PC-3 (cell line): ENCODE data around the gene RNF2. TPM values are rescaled to one million over a fixed set of nuclear protein-coding genes. Genes with fewer than 3 reads are reported as not detected.

ENCODE experiments used
- ATAC-seq: fragments of 200-7000 bp; cut with Tn5 transposase; 2 replicates; pipeline ENCODE4 v1.9.1; 2020; ENCODE audit warnings: mild to moderate bottlenecking, moderate library complexity
- BruUV-seq: library from RNA; stranded (reverse); fragments of 400-500 nt; replicated peaks from 2 replicates; lab custom pipeline; 2021; lab: Mats Ljungman, UMichigan
- CTCF ChIA-PET: fragments of 300-600 bp; sonication (Branson Sonifier 250); formaldehyde crosslinking; loops from one replicate; lab custom pipeline; 2022; ENCODE audit warnings: antibody characterized with exemption; lab: Charles Lee
- POLR2A ChIA-PET: fragments of 300-600 bp; sonication (Branson Sonifier 250); formaldehyde crosslinking; loops from one replicate; lab custom pipeline; 2022; ENCODE audit warnings: antibody characterized with exemption; ENCODE audit not compliant: unreplicated experiment; lab: Charles Lee
- DNase-seq: peaks from one replicate; pipeline ENCODE4 v3.0.0-alpha.2; 2015
- H2AFZ ChIP-seq: fragments of 300-600 bp; sonication (generic); 2 replicates; pipeline ENCODE4 v1.6.0; 2016; ENCODE audit warnings: antibody characterized with exemption, low read length
- H3F3A ChIP-seq: fragments of 300-600 bp; sonication (generic); one replicate; pipeline ENCODE4 v1.6.0; 2017; ENCODE audit warnings: antibody characterized with exemption, low read length, control low read depth, mild to moderate bottlenecking; ENCODE audit not compliant: unreplicated experiment
- H3K27ac ChIP-seq: fragments of 300-600 bp; sonication (generic); 2 replicates; pipeline ENCODE4 v1.5.1; 2016; ENCODE audit warnings: mild to moderate bottlenecking, low read length
- H3K27me3 ChIP-seq: fragments of 300-600 bp; sonication (generic); 2 replicates; pipeline ENCODE4 v1.6.1; 2016; ENCODE audit warnings: low read length, mixed read lengths
- H3K36me3 ChIP-seq: fragments of 300-600 bp; sonication (generic); 2 replicates; pipeline ENCODE4 v1.6.1; 2016; ENCODE audit warnings: low read depth, mixed run types, low read length, mixed read lengths
- H3K4me1 ChIP-seq: fragments of 300-600 bp; sonication (generic); 2 replicates; pipeline ENCODE4 v1.5.1; 2016; ENCODE audit warnings: low read length; ENCODE audit not compliant: insufficient read depth
- H3K4me2 ChIP-seq: fragments of 300-600 bp; sonication (generic); 2 replicates; pipeline ENCODE4 v1.6.0; 2016; ENCODE audit warnings: low read length
- H3K4me3 ChIP-seq: fragments of 300-600 bp; sonication (generic); 2 replicates; pipeline ENCODE4 v1.5.1; 2016; ENCODE audit warnings: mild to moderate bottlenecking, low read length, mixed read lengths
- H3K79me2 ChIP-seq: fragments of 300-600 bp; sonication (generic); 2 replicates; pipeline ENCODE4 v1.6.1; 2017; ENCODE audit warnings: low read length, mixed read lengths
- H3K9ac ChIP-seq: fragments of 300-600 bp; sonication (generic); 2 replicates; pipeline ENCODE4 v1.6.0; 2016; ENCODE audit warnings: mild to moderate bottlenecking, low read length
- H3K9me2 ChIP-seq: fragments of 300-600 bp; sonication (generic); replicated peaks from 2 replicates; pipeline ENCODE4 v1.6.1; 2016; ENCODE audit warnings: mixed run types, low read length, mixed read lengths
- H3K9me3 ChIP-seq: fragments of 300-600 bp; sonication (generic); 2 replicates; pipeline ENCODE4 v1.6.1; 2016; ENCODE audit warnings: low read length, mixed read lengths
- H4K20me1 ChIP-seq: fragments of 300-600 bp; sonication (generic); 2 replicates; pipeline ENCODE4 v1.6.1; 2016; ENCODE audit warnings: low read length, mixed read lengths
- EZH2 ChIP-seq: fragments of 300-600 bp; sonication (generic); IDR thresholded peaks from one replicate; pipeline ENCODE4 v1.6.1; 2017; ENCODE audit warnings: antibody characterized with exemption, mild to moderate bottlenecking, low read length; ENCODE audit not compliant: unreplicated experiment
- EZH2phosphoT487 ChIP-seq: fragments of 300-600 bp; sonication (generic); IDR thresholded peaks from 2 replicates; pipeline ENCODE4 v1.6.1; 2018; ENCODE audit warnings: mild to moderate bottlenecking, antibody characterized with exemption, low read length, borderline replicate concordance
- intact Hi-C: fragments of 100-400 bp; cut with micrococcal nuclease; formaldehyde crosslinking; loops from 2 replicates; pipeline ENCODE4 v1.9.0; 2023
- total RNA-seq: library from RNA; depleted of rRNA; stranded (reverse); fragments of >200 nt; gene quantifications from 2 replicates; pipeline ENCODE4 v1.2.3, GENCODE V29; 2014
- TF ChIP-seq, protein P1 (sequence below): fragments of 300-600 bp; sonication (generic); conservative IDR thresholded peaks from 2 replicates; pipeline ENCODE4 v1.5.1; 2017; ENCODE audit warnings: antibody characterized with exemption, low read depth, mild to moderate bottlenecking, low read length

RNF2 gene
- total RNA-seq, 1 experiment from 2014 or later = 13.6 TPM

DNA sequence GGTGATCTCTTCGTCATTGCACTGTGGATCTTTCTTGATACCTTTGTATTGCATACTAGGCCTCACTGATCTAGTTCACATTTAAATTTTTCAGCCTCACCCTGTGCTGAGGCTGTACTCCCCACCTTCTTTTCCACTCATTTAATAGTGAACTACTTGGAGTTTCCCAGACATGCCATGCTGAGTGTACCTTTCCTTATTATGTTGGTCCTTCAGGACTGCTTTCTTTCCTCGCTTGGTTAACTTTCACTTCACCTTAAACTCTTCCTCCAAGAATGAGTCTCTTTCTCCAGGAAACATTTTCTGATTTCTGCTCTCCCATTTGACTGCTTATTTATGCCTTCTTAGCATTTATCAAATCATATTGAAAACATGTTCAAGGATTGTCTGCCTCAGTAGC lies 20.8 kb downstream of the RNF2 start:
- Histone ChIP-seq H3K4me2 (no peak overlapping the region), H3F3A (no peaks in the 10 kb centered on the region), H4K20me1 (no peaks in the 10 kb centered on the region), H3K9me2 (no peaks in the 10 kb centered on the region), H2AFZ (no peak overlapping the region), H3K27me3 (no peaks in the 10 kb centered on the region), H3K27ac (no peak overlapping the region), H3K79me2 (peaks cover 39% of the 10 kb centered on the region), H3K9me3 (no peaks in the 10 kb centered on the region), H3K4me3 (no peak overlapping the region), H3K4me1 (no peaks in the 10 kb centered on the region), H3K9ac (no peak overlapping the region), H3K36me3 (peaks cover 6% of the 10 kb centered on the region; the same call in 1 of the 2 replicates)
- ChIA-PET CTCF (no interaction called here), POLR2A (no interaction called here)
- DNase-seq (no peak), ATAC-seq (no peak)
- BruUV-seq = no TSS peak
- TF ChIP-seq, protein P1, sequence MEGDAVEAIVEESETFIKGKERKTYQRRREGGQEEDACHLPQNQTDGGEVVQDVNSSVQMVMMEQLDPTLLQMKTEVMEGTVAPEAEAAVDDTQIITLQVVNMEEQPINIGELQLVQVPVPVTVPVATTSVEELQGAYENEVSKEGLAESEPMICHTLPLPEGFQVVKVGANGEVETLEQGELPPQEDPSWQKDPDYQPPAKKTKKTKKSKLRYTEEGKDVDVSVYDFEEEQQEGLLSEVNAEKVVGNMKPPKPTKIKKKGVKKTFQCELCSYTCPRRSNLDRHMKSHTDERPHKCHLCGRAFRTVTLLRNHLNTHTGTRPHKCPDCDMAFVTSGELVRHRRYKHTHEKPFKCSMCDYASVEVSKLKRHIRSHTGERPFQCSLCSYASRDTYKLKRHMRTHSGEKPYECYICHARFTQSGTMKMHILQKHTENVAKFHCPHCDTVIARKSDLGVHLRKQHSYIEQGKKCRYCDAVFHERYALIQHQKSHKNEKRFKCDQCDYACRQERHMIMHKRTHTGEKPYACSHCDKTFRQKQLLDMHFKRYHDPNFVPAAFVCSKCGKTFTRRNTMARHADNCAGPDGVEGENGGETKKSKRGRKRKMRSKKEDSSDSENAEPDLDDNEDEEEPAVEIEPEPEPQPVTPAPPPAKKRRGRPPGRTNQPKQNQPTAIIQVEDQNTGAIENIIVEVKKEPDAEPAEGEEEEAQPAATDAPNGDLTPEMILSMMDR = no peak
- TF ChIP-seq EZH2 = no peak
- TF ChIP-seq EZH2phosphoT487 = no peak
- intact Hi-C loops = no loop called here

DNA sequence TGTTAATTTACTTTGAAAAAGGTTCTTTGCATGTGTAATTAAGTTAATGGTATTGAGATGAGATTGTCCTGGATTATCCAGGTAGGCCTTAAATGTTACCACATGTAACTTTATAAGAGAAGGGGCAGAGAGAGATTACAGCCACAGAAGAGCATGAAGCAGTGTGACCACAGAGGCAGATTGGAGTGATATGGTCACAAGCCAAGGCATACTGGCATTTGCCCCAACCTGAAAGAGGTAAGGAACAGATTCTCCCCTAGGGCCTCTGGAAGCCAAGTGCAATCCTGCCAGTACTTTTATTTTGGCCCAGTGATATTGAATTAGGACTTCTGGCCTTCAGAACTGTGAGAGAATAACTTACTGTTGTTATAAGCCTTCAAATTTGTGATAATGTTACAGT lies 23.0 kb downstream of the RNF2 start:
- TF ChIP-seq EZH2 (no peak), EZH2phosphoT487 (no peak)
- TF ChIP-seq, protein P1 = no peak
- DNase-seq = no peak
- Histone ChIP-seq H3K27me3 (no peaks in the 10 kb centered on the region), H2AFZ (no peak overlapping the region), H3K36me3 (peaks cover 6% of the 10 kb centered on the region; the same call in 1 of the 2 replicates), H3K4me1 (peaks cover 6% of the 10 kb centered on the region; the same call in 1 of the 2 replicates), H3K9ac (no peak overlapping the region), H3K4me2 (no peak overlapping the region), H4K20me1 (no peaks in the 10 kb centered on the region), H3K9me3 (no peaks in the 10 kb centered on the region), H3F3A (no peaks in the 10 kb centered on the region), H3K9me2 (no peaks in the 10 kb centered on the region), H3K27ac (no peak overlapping the region), H3K4me3 (no peak overlapping the region), H3K79me2 (peaks cover 39% of the 10 kb centered on the region)
- intact Hi-C loops = no loop called here
- no TSS peak for BruUV-seq
- ChIA-PET CTCF (no interaction called here), POLR2A (no interaction called here)
- ATAC-seq = no peak

DNA sequence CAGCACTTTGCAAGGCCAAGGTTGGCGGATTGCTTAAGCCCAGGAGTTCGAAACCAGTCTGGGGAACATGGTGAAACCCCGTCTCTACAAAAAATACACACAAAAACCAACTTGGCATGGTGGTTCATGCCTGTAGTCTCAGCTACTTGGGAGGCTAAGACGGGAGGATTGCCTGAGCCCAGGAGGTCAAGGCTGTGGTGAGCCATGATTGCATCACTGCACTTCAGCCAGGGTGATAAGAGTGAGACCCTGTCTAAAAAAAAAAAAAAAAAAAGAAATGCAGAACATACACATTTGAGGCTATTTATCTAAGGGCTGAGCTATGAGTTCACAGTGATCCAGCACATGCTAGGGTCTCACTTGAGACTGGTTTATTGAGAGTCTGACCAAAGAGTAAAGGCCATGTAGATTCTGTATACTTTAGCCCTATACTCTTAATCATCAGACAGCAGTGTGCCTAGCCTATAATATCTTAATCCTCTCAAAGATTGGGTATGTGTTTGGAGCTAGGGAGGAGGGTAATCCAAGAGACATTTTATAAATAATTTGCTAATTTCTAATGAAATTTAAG lies 23.9 kb downstream of the RNF2 start:
- Histone ChIP-seq H3K9me2 (no peaks in the 10 kb centered on the region), H3K27me3 (no peaks in the 10 kb centered on the region), H2AFZ (no peak overlapping the region), H3K4me3 (no peak overlapping the region), H3F3A (no peaks in the 10 kb centered on the region), H4K20me1 (no peaks in the 10 kb centered on the region), H3K9ac (no peak overlapping the region), H3K27ac (no peak overlapping the region), H3K79me2 (peaks cover 39% of the 10 kb centered on the region), H3K36me3 (no peaks in the 10 kb centered on the region), H3K9me3 (no peaks in the 10 kb centered on the region), H3K4me2 (no peak overlapping the region), H3K4me1 (peaks cover 6% of the 10 kb centered on the region; the same call in 1 of the 2 replicates)
- BruUV-seq = no TSS peak
- no peak for DNase-seq
- intact Hi-C loops = no loop called here
- TF ChIP-seq EZH2phosphoT487 (no peak), EZH2 (no peak)
- TF ChIP-seq, protein P1 = no peak
- no peak for ATAC-seq
- POLR2A ChIA-PET = no interaction called here
- CTCF ChIA-PET = interaction anchor here (0.6 kb wide), 1 partner anchor 373 kb away, joined by 3 read pairs; no protein-coding TSS in a partner anchor
